ENCODE data around the gene JMJD7. TPM values are rescaled to one million over a fixed set of nuclear protein-coding genes. Genes with fewer than 3 reads are reported as not detected.

Gene JMJD7
- total and polyA plus RNA-seq, 8 donors: 6.5 to 16.8 (median 10.5) TPM

DNA sequence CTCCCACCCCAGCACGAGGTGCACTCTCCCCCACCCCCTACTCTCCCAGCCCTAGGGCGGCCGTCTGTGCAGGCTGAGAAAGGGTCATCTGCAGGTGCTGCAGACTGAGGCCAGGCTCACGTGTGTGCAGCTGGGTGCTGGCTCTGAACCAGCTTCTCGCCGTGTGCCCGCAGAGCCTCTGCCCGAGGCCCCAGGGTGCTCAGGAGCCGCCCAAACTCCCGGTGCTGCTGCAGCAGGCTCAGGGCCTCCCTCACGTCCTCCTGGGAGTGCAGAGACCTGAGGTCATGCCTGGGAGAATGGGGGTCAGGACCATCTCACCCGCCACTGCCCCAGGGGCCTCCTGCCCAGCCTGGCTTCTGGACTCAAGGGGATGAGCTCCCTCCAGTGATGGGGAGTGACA, 48.8 kb downstream of the JMJD7 start:
- WGBS, 2 donors: 39 to 46% methylated on average over 12 of the region's 12 CpGs
- DNase-seq (peak in 1 of 6 donors; percentile 63), ATAC-seq (peak in 2 of 4 donors; percentile 51 to 70), FAIRE-seq (no peak)
- Histone ChIP-seq H3K27ac (no peak overlapping the region), H3K4me1 (no peaks in the 10 kb centered on the region), H3K36me3 (no peaks in the 10 kb centered on the region), H3K9me3 (no peaks in the 10 kb centered on the region), H3K4me3 (no peak overlapping the region), H3K27me3 (no peaks in the 10 kb centered on the region)
- intact Hi-C loops (cut with DNase I): no loop called here
- TF ChIP-seq, protein P1, sequence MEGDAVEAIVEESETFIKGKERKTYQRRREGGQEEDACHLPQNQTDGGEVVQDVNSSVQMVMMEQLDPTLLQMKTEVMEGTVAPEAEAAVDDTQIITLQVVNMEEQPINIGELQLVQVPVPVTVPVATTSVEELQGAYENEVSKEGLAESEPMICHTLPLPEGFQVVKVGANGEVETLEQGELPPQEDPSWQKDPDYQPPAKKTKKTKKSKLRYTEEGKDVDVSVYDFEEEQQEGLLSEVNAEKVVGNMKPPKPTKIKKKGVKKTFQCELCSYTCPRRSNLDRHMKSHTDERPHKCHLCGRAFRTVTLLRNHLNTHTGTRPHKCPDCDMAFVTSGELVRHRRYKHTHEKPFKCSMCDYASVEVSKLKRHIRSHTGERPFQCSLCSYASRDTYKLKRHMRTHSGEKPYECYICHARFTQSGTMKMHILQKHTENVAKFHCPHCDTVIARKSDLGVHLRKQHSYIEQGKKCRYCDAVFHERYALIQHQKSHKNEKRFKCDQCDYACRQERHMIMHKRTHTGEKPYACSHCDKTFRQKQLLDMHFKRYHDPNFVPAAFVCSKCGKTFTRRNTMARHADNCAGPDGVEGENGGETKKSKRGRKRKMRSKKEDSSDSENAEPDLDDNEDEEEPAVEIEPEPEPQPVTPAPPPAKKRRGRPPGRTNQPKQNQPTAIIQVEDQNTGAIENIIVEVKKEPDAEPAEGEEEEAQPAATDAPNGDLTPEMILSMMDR (IDR thresholded peaks at IDR 0.05): no peak

DNA sequence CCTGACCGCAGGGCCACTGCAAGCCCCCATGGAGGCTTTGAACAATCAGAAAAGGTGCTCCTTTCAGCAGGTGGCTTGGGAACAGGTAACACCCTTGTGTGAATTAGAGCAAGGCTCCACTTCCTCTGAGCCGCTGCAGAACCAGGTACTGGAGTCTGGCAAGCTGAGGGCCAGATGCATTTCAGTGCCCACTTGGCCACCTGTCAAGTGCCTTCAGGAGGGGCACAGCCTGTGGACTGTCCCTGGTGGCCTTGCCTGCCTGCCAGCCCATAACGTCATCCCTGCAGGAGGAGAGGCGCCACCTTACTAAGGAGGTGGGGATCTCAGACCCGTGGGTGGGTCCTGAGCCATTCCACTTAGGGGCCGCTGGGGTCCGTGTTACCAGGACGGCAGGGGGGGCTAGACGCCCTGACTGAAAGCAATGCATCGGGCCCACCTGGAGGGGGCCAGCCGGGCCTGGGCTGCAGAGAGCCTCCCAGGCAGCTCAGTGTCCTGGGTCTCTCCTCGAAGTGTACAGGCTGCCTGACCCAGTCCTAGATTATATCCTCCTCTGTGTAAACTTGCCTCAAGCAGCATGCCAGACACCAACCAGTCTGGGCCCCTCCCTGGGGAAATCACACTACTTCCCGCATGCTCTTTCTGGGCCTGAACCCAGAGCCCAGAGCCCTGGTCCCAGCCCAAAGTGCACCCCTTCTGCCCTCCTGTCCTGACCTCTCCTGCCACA, 49.9 kb downstream of the JMJD7 start:
- WGBS, 2 donors: 84 to 88% methylated on average over 13 of the region's 13 CpGs
- TF ChIP-seq, protein P1 (IDR thresholded peaks at IDR 0.05): no peak
- intact Hi-C loops (cut with DNase I): no loop called here
- Histone ChIP-seq H3K4me1 (peaks cover 0 to 6% (median 4%) of the 10 kb centered on the region in 3 donors), H3K27me3 (no peaks in the 10 kb centered on the region), H3K4me3 (no peak overlapping the region), H3K27ac (no peak overlapping the region), H3K9me3 (no peaks in the 10 kb centered on the region), H3K36me3 (no peaks in the 10 kb centered on the region)
- FAIRE-seq (no peak), DNase-seq (peak in 1 of 6 donors; percentile 36), ATAC-seq (no peak)

DNA sequence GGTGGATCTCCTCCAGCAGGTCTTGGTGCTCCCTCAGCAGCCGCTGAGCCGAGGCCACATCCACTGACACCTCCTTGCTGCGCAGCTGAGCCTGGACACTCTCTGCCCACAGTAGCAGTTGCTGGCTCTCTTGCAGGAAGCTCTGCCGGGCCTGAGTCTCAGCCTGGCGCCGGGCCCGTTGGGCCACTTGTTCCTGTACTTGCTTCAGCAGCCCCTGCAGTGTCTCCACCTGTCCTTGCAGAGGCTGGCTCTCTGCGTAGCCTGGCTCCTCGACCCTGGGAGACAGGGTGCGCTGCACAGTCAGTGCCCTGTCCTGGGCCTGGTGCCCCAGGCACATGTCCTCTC, 50.4 kb downstream of the JMJD7 start:
- intact Hi-C loops (cut with DNase I): no loop called here
- TF ChIP-seq, protein P1 (IDR thresholded peaks at IDR 0.05): no peak
- ATAC-seq (no peak), FAIRE-seq (no peak), DNase-seq (peak in 1 of 6 donors; percentile 67)
- Histone ChIP-seq H3K4me1 (peaks cover 0 to 9% (median 7%) of the 10 kb centered on the region in 3 donors), H3K9me3 (no peaks in the 10 kb centered on the region), H3K4me3 (no peak overlapping the region), H3K36me3 (no peaks in the 10 kb centered on the region), H3K27me3 (no peaks in the 10 kb centered on the region), H3K27ac (no peak overlapping the region)
- 91 to 94% methylated on average over 10 of the region's 10 CpGs for WGBS, 2 donors

DNA sequence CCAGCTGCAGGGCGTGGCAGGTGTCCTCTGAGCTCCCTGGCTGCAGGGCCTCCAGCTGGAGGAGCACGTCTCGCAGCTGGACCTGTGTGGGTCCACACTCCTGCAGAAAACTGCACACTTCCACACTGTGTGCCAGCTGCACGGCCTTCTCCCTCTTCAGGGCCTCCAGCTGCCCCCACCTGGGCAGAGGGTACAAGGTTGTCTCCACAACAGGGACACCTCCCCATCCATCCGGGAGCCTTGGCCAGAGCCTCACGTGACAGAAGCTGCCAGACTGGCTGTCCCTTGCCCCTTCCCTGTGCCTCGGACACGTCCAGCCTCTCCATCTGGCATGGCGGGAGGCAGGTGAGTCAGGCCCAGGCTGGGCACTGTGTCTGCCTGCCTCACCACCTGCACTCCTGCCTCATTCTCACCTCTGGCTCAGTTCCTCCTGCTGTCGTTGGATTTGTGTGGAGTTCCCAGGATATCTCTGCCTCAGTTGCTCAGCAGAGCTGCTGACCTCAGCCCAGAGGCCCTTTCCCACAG, 51.5 kb downstream of the JMJD7 start:
- TF ChIP-seq, protein P1 (IDR thresholded peaks at IDR 0.05): no peak
- intact Hi-C loops (cut with DNase I): no loop called here
- Histone ChIP-seq H3K9me3 (no peaks in the 10 kb centered on the region), H3K4me3 (no peak overlapping the region), H3K27ac (no peak overlapping the region), H3K36me3 (no peaks in the 10 kb centered on the region), H3K4me1 (peaks cover 0 to 9% (median 7%) of the 10 kb centered on the region in 3 donors), H3K27me3 (no peaks in the 10 kb centered on the region)
- WGBS, 2 donors: 93 to 97% methylated on average over 10 of the region's 10 CpGs
- ATAC-seq (no peak), DNase-seq (peak in 1 of 6 donors; percentile 75), FAIRE-seq (no peak)

Measured in pancreas (tissue), 10 donors.